Neutrophil (primary cell): ENCODE results near the gene COL25A1.

Source experiments
- H3K27ac ChIP-seq: fragments of 200-600 bp; sonication (generic); 2 replicates; pipeline ENCODE4 v1.5.1; 2016; ENCODE audit warnings: mild to moderate bottlenecking, moderate library complexity
- H3K27me3 ChIP-seq: fragments of 200-600 bp; sonication (generic); 2 replicates; pipeline ENCODE4 v1.6.0; 2016; ENCODE audit warnings: mild to moderate bottlenecking
- H3K36me3 ChIP-seq: fragments of 200-600 bp; sonication (generic); 2 replicates; pipeline ENCODE4 v1.5.1; 2017
- H3K4me1 ChIP-seq, 2 experiments: fragments of 200-600 bp in 1 of 2; sonication (generic) in 1 of 2; 1 replicate in 1 of 2; 2 replicates in 1 of 2; pipeline versions ENCODE4 v1.5.1 to v1.6.1; 2013 to 2016; ENCODE audit warnings: low read depth in 1 of 2, low read length in 1 of 2, mild to moderate bottlenecking in 1 of 2, moderate library complexity in 1 of 2; ENCODE audit not compliant: control insufficient read depth in 1 of 2, insufficient read depth in 1 of 2
- H3K4me3 ChIP-seq, 2 experiments: fragments of 200-600 bp in 1 of 2; sonication (generic) in 1 of 2; 1 replicate in 1 of 2; 2 replicates in 1 of 2; pipeline ENCODE4 v1.5.1; 2013 to 2016; ENCODE audit warnings: low read depth in 1 of 2, low read length in 1 of 2, mild to moderate bottlenecking in 1 of 2, moderate library complexity in 1 of 2
- H3K9me3 ChIP-seq: fragments of 200-600 bp; sonication (generic); 2 replicates; pipeline ENCODE4 v1.5.1; 2016
- CTCF ChIP-seq: fragments of 200-600 bp; sonication (generic); IDR thresholded peaks from 2 replicates; pipeline ENCODE4 v1.5.1; 2016; ENCODE audit warnings: antibody characterized with exemption

The COL25A1 gene

GRCh38 chr4:108833046-108833445, 469.4 kb downstream of the COL25A1 start:
- no peak for TF ChIP-seq CTCF
- peaks cover 21% of the 10 kb centered on the region for H3K27me3 ChIP-seq
- no peaks in the 10 kb centered on the region for H3K9me3 ChIP-seq
- no peak overlapping the region for H3K27ac ChIP-seq
- H3K4me3 ChIP-seq, result no peak overlapping the region
- H3K4me1 ChIP-seq, result no peaks in the 10 kb centered on the region
- no peaks in the 10 kb centered on the region for H3K36me3 ChIP-seq

DNA sequence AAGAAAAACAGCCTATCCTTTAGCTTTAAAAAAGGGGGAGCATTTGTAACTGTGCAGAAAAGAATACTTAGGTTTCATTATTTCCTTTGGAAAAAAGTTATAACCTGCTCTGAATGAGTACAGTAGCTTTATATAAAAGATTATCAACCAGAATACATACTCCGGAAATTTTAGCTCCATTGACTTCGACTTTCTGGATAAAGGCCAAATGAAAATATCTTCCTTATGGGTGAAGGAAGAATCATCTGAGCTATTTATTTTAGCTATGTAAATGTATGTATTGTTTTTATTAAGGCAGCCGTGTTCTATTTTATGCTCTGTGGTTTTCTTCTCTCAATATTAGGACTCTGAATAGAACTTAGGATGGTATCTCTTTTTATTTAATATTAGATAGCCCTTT, 470.6 kb downstream of the COL25A1 start:
- Histone ChIP-seq H3K4me1 (no peaks in the 10 kb centered on the region), H3K9me3 (no peaks in the 10 kb centered on the region), H3K27me3 (peaks cover 21% of the 10 kb centered on the region), H3K27ac (no peak overlapping the region), H3K4me3 (no peak overlapping the region), H3K36me3 (no peaks in the 10 kb centered on the region)
- TF ChIP-seq CTCF, result no peak

- H3K27ac ChIP-seq, result no peak overlapping the region
- peaks cover 21% of the 10 kb centered on the region for H3K27me3 ChIP-seq
- no peaks in the 10 kb centered on the region for H3K4me1 ChIP-seq
- no peak overlapping the region for H3K4me3 ChIP-seq
- H3K36me3 ChIP-seq, result no peaks in the 10 kb centered on the region
- H3K9me3 ChIP-seq, result no peaks in the 10 kb centered on the region
- no peak for TF ChIP-seq CTCF
Observed at GRCh38 chr4:108831291-108831690, 471.2 kb downstream of the COL25A1 start.

DNA sequence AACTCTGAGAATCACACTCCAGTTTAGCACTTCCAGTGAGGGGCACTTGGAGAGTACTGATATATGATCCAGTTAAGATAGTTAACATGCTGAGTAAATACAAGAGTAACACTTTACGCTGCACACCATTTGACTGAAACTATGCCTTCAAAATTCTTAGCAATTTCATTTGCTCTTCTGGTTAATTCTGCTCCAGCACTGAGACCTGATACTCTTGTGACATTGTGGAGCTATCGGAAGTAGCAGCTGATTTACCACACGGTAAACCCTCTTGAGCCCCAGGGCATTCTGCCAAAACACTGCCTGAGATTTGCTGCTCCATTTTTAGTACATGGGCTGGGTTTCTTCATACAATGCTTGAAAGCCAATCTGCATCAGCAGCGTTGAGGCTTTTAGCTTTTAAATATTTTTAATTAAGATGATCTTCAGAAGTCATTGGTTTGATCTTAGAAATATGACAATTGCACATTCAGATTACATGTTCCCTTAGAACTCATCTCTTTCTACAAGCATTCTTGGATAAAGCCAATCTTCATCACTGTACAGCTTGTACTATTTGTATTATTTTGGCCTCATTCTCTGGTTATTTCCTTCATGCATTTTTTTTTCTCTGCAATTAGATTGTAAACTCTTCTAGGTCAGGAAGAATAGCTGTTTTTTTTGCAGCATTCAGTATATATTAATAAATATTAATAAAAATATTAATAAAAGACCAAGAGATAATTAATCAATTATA, 471.8 kb downstream of the COL25A1 start:
- Histone ChIP-seq H3K27ac (no peak overlapping the region), H3K27me3 (peaks cover 21% of the 10 kb centered on the region), H3K4me1 (no peaks in the 10 kb centered on the region), H3K9me3 (no peaks in the 10 kb centered on the region), H3K36me3 (no peaks in the 10 kb centered on the region), H3K4me3 (no peak overlapping the region)
- no peak for TF ChIP-seq CTCF

DNA sequence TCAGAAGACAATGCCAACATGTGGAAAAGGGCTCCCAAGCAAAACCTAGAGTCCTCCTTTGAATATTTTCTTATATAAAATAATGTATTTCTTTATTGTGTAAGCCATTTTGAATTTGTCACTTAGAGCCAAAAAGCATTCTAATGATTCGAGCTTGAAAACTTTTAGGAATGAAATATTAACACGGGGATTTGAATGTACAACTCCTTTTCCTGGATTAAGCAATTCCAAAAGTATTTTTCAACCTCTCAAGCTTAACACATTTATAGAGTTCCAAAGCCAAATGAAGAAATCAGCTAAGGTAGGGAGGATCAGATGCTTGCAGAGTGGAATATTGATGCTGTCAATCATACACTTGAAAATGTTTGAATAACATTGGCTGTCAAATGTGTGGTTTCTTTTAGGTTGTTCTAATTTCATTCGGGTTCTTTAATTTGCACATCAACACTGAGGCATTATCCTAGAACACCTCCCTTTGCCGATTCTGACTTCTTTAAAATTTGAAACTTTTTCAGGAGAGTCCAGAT, 472.4 kb downstream of the COL25A1 start:
- Histone ChIP-seq H3K36me3 (no peaks in the 10 kb centered on the region), H3K4me3 (no peak overlapping the region), H3K4me1 (no peaks in the 10 kb centered on the region), H3K27ac (no peak overlapping the region), H3K27me3 (peaks cover 21% of the 10 kb centered on the region), H3K9me3 (no peaks in the 10 kb centered on the region)
- TF ChIP-seq CTCF, result no peak
